Astrocyte (in vitro differentiated cells and primary cell): ENCODE measurements around the gene TSPAN2.

Source experiments
- CTCF ChIP-seq: IDR thresholded peaks from 2 replicates; pipeline ENCODE4 v1.5.1; 2011; ENCODE audit warnings: low read depth, mild to moderate bottlenecking, inconsistent platforms, low read length, moderate library complexity; ENCODE audit not compliant: insufficient read depth
- EZH2 ChIP-seq: IDR thresholded peaks from 2 replicates; pipeline ENCODE4 v1.6.1; 2012; ENCODE audit warnings: mild to moderate bottlenecking, low read length, inconsistent platforms; ENCODE audit not compliant: insufficient read depth

DNA sequence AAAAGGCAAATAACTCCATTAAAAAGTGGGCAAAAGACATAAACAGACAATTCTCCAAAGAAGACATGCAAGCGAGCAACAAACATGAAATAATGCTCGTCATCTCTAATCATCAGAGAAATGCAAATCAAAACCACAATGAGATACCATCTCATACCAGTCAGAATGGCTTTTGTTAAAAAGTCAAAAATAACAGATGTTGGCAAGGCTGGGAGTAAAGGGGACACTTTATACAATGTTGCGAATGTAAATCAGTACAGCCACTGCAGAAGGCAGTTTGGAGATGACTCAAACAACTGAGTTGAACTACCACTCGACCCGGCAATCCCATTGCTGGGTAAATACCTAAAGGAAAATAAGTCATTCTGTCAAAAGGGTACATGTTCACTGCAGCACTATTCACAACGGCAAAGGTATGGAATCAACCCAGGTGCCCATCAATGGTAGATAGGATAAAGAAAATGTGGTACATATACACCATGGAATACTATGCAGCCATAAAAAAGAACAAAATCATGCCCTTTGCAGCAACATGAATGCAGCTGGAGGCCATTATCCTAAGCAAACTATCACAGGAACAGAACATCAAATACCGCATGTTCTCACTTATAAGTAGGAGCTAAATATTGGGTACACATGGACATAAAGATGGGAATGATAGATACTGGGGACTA lies 25.9 kb downstream of the TSPAN2 start:
- no peak for TF ChIP-seq EZH2
- no peak for TF ChIP-seq CTCF
